H9 (cell line): ENCODE measurements around the gene DEDD2. TPM values are rescaled to one million over a fixed set of nuclear protein-coding genes. Genes with fewer than 3 reads are reported as not detected.

Experiments
- DNase-seq: peaks from one replicate; pipeline ENCODE4 v3.0.0-alpha.2; 2017
- H2AFZ ChIP-seq: one replicate; pipeline ENCODE4 v1.6.1; 2013; ENCODE audit warnings: mild to moderate bottlenecking, low read length, control low read depth, moderate library complexity
- H2AK5ac ChIP-seq: 2 replicates; pipeline ENCODE4 v1.6.1; 2013; ENCODE audit warnings: low read length, control low read depth, mixed read lengths; ENCODE audit not compliant: insufficient read length
- H2BK120ac ChIP-seq: one replicate; pipeline ENCODE4 v1.6.1; 2013; ENCODE audit warnings: low read depth, mild to moderate bottlenecking, low read length, control low read depth, inconsistent platforms; ENCODE audit not compliant: poor library complexity, severe bottlenecking
- H2BK12ac ChIP-seq: 2 replicates; pipeline ENCODE4 v1.6.1; 2013; ENCODE audit warnings: low read length, control low read depth, mixed read lengths, low read depth; ENCODE audit not compliant: insufficient read length
- H2BK15ac ChIP-seq: 2 replicates; pipeline ENCODE4 v1.6.1; 2013; ENCODE audit warnings: low read depth, low read length, control low read depth
- H2BK20ac ChIP-seq: one replicate; pipeline ENCODE4 v1.6.1; 2013; ENCODE audit warnings: low read depth, mild to moderate bottlenecking, low read length, control low read depth, inconsistent platforms; ENCODE audit not compliant: poor library complexity, severe bottlenecking
- H2BK5ac ChIP-seq: 2 replicates; pipeline ENCODE4 v1.6.1; 2013; ENCODE audit warnings: low read length, control low read depth, mixed read lengths; ENCODE audit not compliant: insufficient read length
- H3K14ac ChIP-seq: 2 replicates; pipeline ENCODE4 v1.6.1; 2013; ENCODE audit warnings: low read length, control low read depth; ENCODE audit not compliant: insufficient read depth
- H3K18ac ChIP-seq: 2 replicates; pipeline ENCODE4 v1.6.1; 2013; ENCODE audit warnings: low read depth, mild to moderate bottlenecking, mixed read lengths, low read length, control low read depth; ENCODE audit not compliant: insufficient read length
- H3K23ac ChIP-seq: 2 replicates; pipeline ENCODE4 v1.6.1; 2013; ENCODE audit warnings: low read length, control low read depth, mixed read lengths, low read depth; ENCODE audit not compliant: insufficient read length
- H3K23me2 ChIP-seq: 2 replicates; pipeline ENCODE4 v1.6.1; 2013; ENCODE audit warnings: low read depth, mild to moderate bottlenecking, mixed read lengths, low read length, control low read depth; ENCODE audit not compliant: insufficient read length, poor library complexity, severe bottlenecking
- H3K27ac ChIP-seq: 2 replicates; pipeline ENCODE4 v1.5.1; 2013; ENCODE audit warnings: low read length, control low read depth, mixed read lengths, low read depth; ENCODE audit not compliant: insufficient read length
- H3K27me3 ChIP-seq: 2 replicates; pipeline ENCODE4 v1.6.1; 2013; ENCODE audit warnings: low read length, control low read depth, inconsistent platforms; ENCODE audit not compliant: insufficient read depth
- H3K4ac ChIP-seq: 2 replicates; pipeline ENCODE4 v1.6.1; 2013; ENCODE audit warnings: low read depth, mild to moderate bottlenecking, control low read depth, inconsistent platforms, low read length, moderate library complexity
- H3K4me1 ChIP-seq: 2 replicates; pipeline ENCODE4 v1.6.1; 2013; ENCODE audit warnings: low read length, control low read depth, inconsistent platforms; ENCODE audit not compliant: insufficient read depth
- H3K4me2 ChIP-seq: 2 replicates; pipeline ENCODE4 v1.6.1; 2013; ENCODE audit warnings: low read length, control low read depth, mixed read lengths; ENCODE audit not compliant: insufficient read length, insufficient read depth
- H3K56ac ChIP-seq: 2 replicates; pipeline ENCODE4 v1.6.1; 2013; ENCODE audit warnings: low read depth, mild to moderate bottlenecking, mixed read lengths, low read length, control low read depth; ENCODE audit not compliant: insufficient read length
- H3K79me1 ChIP-seq: 2 replicates; pipeline ENCODE4 v1.6.1; 2013; ENCODE audit warnings: low read depth, mild to moderate bottlenecking, moderate library complexity, low read length, control low read depth, inconsistent platforms; ENCODE audit not compliant: insufficient read depth, poor library complexity, severe bottlenecking
- H3K79me2 ChIP-seq: 2 replicates; pipeline ENCODE4 v1.6.1; 2013; ENCODE audit warnings: low read length, control low read depth, inconsistent platforms; ENCODE audit not compliant: insufficient read depth
- H3K9ac ChIP-seq: 2 replicates; pipeline ENCODE4 v1.6.1; 2013; ENCODE audit warnings: low read length, control low read depth, mixed read lengths; ENCODE audit not compliant: insufficient read length; ENCODE audit errors: extremely low read depth
- H3K9me3 ChIP-seq: one replicate; pipeline ENCODE4 v1.6.1; 2013; ENCODE audit warnings: low read depth, low read length, inconsistent platforms; ENCODE audit not compliant: control insufficient read depth
- H3T11ph ChIP-seq: one replicate; pipeline ENCODE4 v1.6.1; 2013; ENCODE audit warnings: mild to moderate bottlenecking, low read length, control low read depth, inconsistent platforms
- H4K20me1 ChIP-seq: one replicate; pipeline ENCODE4 v1.6.1; 2013; ENCODE audit not compliant: control insufficient read depth, insufficient read length, insufficient read depth
- H4K5ac ChIP-seq: 2 replicates; pipeline ENCODE4 v1.6.1; 2013; ENCODE audit warnings: low read depth, mild to moderate bottlenecking, mixed read lengths, low read length, control low read depth; ENCODE audit not compliant: insufficient read length
- H4K8ac ChIP-seq: replicated peaks from 2 replicates; pipeline ENCODE4 v1.6.1; 2013; ENCODE audit warnings: low read length, control low read depth, mixed read lengths, low read depth; ENCODE audit not compliant: insufficient read length
- H4K91ac ChIP-seq: 2 replicates; pipeline ENCODE4 v1.6.1; 2013; ENCODE audit warnings: low read depth, mild to moderate bottlenecking, moderate library complexity, mixed read lengths, low read length, control low read depth; ENCODE audit not compliant: insufficient read length
- H3K27ac Mint-ChIP-seq, 3 experiments: 2 replicates in 2 of 3; 3 replicates in 1 of 3; pipeline ENCODE4 v1.8.0; 2020 to 2021; ENCODE audit warnings: mixed read lengths in 3 of 3, mild to moderate bottlenecking in 1 of 3, moderate library complexity in 1 of 3
- H3K27me3 Mint-ChIP-seq: 2 replicates; pipeline ENCODE4 v1.8.0; 2021; ENCODE audit warnings: low read depth, mild to moderate bottlenecking, moderate library complexity, mixed read lengths
- H3K36me3 Mint-ChIP-seq, 3 experiments: 2 replicates in 2 of 3; 3 replicates in 1 of 3; pipeline ENCODE4 v1.8.0; 2020 to 2021; ENCODE audit warnings: low read depth in 3 of 3, mixed read lengths in 3 of 3; ENCODE audit not compliant: insufficient read depth in 1 of 3
- H3K4me1 Mint-ChIP-seq, 2 experiments: 2 replicates each; pipeline ENCODE4 v1.8.0; 2020; ENCODE audit warnings: mixed read lengths in 2 of 2
- H3K4me3 Mint-ChIP-seq, 2 experiments: 2 replicates in 1 of 2; 3 replicates in 1 of 2; pipeline ENCODE4 v1.8.0; 2020 to 2021; ENCODE audit warnings: mild to moderate bottlenecking in 2 of 2, mixed read lengths in 2 of 2, moderate library complexity in 1 of 2
- H3K9me3 Mint-ChIP-seq, 2 experiments: 2 replicates in 1 of 2; 3 replicates in 1 of 2; pipeline ENCODE4 v1.8.0; 2020; ENCODE audit warnings: mild to moderate bottlenecking in 2 of 2, mixed read lengths in 2 of 2, moderate library complexity in 1 of 2
- WGBS: extraction: QIAGEN DNeasy Blood & Tissue Kit; methylation state at CpG from one replicate; pipeline ENCODE4 v1.1.7; 2013; ENCODE audit warnings: missing lambda C conversion rate, low lambda C conversion rate, mixed read lengths; ENCODE audit not compliant: insufficient read length; ENCODE audit errors: extremely low coverage; 5-methylcytosine and 5-hydroxymethylcytosine counted together
- total RNA-seq: library from RNA; stranded (reverse); gene quantifications from 2 replicates; pipeline ENCODE4 v1.2.1, GENCODE V29; 2021
- TF ChIP-seq, protein P1 (sequence below): fragments of 200-600 bp; sonication (generic); conservative IDR thresholded peaks from 3 replicates; pipeline ENCODE4 v1.8.0; 2021; ENCODE audit warnings: antibody characterized with exemption, mild to moderate bottlenecking

DEDD2 gene
- total RNA-seq, 1 experiment from 2014 or later, result 32.3 TPM

- H3K23me2 ChIP-seq, result peaks cover 7% of the 10 kb centered on the region
- no peak for DNase-seq
- H3K27me3 ChIP-seq, result no peaks in the 10 kb centered on the region
- H4K8ac ChIP-seq, result no peak overlapping the region
- Mint-ChIP-seq H3K27me3 (no peaks in the 10 kb centered on the region; the same call in 1 of the 2 replicates), H3K36me3 (peaks cover 5 to 28% (median 18%) of the 10 kb centered on the region in 3 experiments; a peak in 6 of 7 replicates), H3K4me1 (peaks cover 33 to 51% of the 10 kb centered on the region in 2 experiments), H3K4me3 (no peak overlapping the region), H3K27ac (no peak overlapping the region; a peak in 1 of 7 replicates), H3K9me3 (no peaks in the 10 kb centered on the region)
- no peak overlapping the region for H2BK12ac ChIP-seq
- no peak overlapping the region for H3K27ac ChIP-seq
- H3K23ac ChIP-seq, result no peak overlapping the region
- no peak overlapping the region for H3K56ac ChIP-seq
- H2AK5ac ChIP-seq, result no peak overlapping the region
- no peak overlapping the region for H3K4me2 ChIP-seq
- no peak overlapping the region for H3K4ac ChIP-seq
- H3K14ac ChIP-seq, result no peak overlapping the region; the same call in 1 of the 2 replicates
- no CpG with 5 or more reads among the region's 36 CpGs for WGBS
- H3K9ac ChIP-seq, result no peak overlapping the region
- peaks cover 6% of the 10 kb centered on the region; the same call in 1 of the 2 replicates for H3K4me1 ChIP-seq
- H3K79me1 ChIP-seq, result no peaks in the 10 kb centered on the region
- H4K20me1 ChIP-seq, result no peaks in the 10 kb centered on the region
- no peak overlapping the region for H4K5ac ChIP-seq
- no peak overlapping the region for H2AFZ ChIP-seq
- H2BK15ac ChIP-seq, result no peak overlapping the region
- no peak overlapping the region for H2BK120ac ChIP-seq
- H2BK5ac ChIP-seq, result no peak overlapping the region
- H3K9me3 ChIP-seq, result no peaks in the 10 kb centered on the region
- H3K79me2 ChIP-seq, result peaks cover 5% of the 10 kb centered on the region; the same call in 1 of the 2 replicates
- H4K91ac ChIP-seq, result no peak overlapping the region
- H2BK20ac ChIP-seq, result no peak overlapping the region
- H3T11ph ChIP-seq, result no peak overlapping the region
- TF ChIP-seq, protein P1, sequence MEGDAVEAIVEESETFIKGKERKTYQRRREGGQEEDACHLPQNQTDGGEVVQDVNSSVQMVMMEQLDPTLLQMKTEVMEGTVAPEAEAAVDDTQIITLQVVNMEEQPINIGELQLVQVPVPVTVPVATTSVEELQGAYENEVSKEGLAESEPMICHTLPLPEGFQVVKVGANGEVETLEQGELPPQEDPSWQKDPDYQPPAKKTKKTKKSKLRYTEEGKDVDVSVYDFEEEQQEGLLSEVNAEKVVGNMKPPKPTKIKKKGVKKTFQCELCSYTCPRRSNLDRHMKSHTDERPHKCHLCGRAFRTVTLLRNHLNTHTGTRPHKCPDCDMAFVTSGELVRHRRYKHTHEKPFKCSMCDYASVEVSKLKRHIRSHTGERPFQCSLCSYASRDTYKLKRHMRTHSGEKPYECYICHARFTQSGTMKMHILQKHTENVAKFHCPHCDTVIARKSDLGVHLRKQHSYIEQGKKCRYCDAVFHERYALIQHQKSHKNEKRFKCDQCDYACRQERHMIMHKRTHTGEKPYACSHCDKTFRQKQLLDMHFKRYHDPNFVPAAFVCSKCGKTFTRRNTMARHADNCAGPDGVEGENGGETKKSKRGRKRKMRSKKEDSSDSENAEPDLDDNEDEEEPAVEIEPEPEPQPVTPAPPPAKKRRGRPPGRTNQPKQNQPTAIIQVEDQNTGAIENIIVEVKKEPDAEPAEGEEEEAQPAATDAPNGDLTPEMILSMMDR, result no peak
- H3K18ac ChIP-seq, result no peak overlapping the region
These were observed 31.8 kb upstream of the DEDD2 start for GRCh38 chr19:42249149-42249750.
